Mucosa of gallbladder (tissue), 1 donor: ENCODE measurements around the gene CTSF. TPM values are rescaled to one million over a fixed set of nuclear protein-coding genes. Genes with fewer than 3 reads are reported as not detected.

Experiments
- DNase-seq: peaks from one replicate; pipeline ENCODE4 v3.0.0-alpha.2; 2020; ENCODE audit warnings: low spot score
- total RNA-seq: library from RNA; stranded (reverse); gene quantifications from one replicate; pipeline ENCODE4 v1.2.1, GENCODE V29; 2021
- donor health status: DM: no; HTN: no; CAD: no.

CTSF gene
- total RNA-seq, 1 donor from 2014 or later: 87.4 TPM

DNA sequence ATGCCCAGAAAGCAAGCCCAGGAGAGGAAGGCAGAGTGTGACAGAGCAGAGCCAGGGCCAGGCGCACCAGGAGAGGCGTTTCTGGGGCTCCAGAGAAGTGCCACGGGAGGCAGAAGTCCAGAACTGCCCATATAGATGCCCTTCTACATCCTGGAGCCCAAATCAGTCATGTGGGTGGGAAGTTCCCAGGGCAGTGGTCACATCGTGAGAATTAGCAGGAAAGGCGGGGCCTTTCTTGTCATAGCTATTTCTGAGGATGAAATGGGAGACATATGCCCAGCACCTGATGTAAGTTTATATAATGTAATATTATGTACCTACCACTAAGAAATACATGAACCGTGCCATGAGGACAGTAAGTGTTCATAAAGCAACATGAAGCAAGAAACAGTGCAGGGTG, 35.6 kb downstream of the CTSF start:
- DNase-seq: no peak

DNA sequence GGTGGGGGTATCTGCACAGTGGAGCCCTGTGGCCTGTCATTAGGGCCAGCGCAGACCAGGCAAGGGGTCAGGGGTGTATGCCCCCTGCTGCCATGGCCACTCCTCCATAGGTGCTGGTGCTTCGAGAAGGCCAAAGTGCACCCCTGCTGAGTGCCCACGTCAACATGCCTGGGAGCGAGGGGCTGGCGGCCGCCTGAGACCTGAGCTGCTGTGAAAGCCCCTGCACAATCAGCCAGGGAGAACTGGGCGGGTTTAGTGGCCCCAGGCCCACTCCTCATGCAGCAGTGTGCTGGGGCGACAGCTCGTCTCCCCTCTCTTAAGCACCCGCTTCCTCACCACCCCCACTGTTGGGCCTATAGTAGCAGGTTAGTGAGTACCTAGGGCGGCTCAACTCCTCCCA, 36.6 kb downstream of the CTSF start:
- no peak for DNase-seq

DNA sequence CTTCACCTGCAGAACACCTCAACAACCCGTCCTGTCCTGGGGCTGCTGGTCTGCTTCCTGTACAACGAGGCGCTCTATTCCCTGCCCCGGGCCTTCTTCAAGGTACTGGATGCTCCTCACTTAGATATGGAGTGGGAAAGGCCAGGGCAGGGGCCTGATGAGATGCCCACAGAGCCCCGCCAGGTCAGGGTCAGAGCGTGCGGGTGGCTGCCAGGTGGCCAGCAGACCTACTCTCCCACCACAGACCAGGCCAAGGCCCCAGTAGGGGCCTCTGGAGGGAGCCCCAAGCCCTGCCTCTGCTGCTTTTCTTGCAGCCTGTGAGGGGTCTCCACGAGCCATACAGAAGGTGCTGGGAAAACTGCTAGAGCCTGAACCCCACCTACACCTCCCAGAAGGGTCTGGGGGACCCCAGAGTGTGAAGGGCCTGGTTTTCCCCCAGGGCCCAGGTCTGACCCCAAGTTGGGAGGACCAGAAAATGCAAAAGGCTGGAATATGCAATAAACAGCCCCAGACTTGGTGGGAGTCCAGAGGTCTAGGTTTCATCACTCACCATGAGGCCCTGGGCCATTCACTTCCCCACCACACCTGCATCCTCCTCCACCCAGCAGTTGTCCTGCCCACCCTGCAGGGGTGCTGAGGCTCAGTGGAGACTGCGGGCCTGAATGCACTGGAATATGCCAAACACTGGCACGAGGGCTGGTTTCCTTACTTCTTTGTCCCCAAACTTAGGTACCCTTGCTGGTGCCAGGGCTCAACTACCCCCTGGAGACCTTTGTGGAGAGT, 37.3 kb downstream of the CTSF start:
- DNase-seq: no peak

DNA sequence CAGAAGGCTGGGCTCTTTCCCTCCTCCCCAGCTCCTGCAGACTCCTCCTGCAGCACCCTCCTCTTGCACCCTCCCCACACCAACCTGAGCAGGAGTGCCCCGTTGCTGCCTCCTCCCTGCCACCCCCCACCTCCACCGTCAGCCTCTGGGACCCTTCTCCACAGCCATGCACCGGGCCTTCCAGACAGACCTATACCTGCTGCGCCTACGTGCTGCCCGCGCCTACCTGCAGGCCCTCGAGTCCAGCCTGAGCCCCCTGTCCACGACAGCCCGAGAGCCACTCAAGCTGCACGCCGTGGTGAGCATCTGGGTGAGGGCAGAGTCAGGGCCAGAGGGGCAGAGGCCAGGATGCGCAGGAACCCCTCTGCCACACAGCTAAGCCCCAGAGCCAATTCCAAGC, 38.8 kb downstream of the CTSF start:
- no peak for DNase-seq

DNA sequence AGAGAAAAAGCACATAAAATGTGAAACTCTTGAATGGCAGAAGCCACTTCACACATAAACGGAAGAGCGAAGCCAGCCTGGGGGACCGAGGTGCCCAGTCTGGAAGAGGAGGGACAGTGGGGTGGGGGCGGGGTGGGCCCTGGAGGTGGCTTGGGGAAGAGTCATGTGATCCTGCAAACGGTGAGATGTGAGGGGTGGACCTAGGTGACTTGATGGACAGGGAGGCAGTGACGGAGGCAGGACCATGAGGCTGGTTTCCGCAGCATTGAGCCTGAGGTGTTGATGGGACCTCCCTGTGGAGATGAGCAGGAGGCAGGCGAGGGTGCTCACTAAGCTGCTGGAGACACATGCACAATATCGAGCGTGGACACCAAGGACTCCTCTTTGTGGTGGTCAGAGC, 39.3 kb downstream of the CTSF start:
- no peak for DNase-seq

DNA sequence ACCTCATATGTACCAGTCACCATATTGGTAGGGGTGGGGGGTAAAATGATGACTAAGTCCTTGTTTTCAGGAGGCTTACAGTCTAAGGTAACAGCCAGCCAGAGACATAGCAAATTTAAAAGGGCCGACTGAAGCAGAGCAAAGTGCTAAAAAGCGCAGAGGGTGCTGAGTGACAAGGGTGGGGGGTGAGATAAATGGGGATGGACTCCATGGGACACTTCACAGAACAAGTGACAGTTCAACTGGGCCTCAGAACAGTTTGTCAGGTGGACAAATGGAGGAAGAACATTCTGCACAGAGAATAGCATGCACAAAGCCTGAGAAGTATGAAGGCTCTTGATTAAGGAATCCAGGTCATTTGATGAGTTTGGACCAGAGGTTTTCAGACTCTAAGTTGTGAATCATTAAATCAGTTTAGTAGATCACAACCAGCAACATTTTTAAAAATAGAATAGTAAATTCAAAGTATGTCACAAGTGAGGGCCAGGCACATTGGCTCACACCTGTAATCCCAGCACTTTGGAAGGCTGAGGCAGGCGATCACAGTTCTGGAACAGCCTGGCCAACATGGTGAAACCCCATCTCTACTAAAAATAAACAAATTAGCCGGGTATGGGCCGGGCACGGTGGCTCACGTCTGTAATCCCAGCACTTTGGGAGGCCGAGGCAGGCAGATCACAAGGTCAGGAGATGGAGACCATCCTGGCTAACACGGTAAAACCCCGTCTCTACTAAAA, 43.9 kb downstream of the CTSF start:
- no peak for DNase-seq

DNA sequence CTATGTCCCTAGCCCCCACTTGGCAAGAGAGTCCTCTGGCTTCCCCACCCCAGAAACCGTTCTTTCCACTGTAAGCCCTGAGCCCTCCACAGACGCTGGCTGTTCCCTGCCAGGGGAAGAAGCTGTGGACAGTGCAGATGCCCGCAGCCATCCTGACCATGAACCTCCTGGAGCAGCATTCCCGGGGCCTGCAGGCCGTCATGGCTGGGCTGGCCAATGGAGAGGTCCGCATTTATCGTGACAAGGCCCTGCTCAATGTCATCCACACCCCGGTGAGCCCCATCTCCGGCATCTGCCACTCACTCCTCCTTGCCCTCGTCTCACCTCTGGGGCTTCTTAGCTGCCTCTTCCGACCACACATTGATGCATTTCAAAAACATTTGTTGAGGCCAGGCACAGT, 44.8 kb downstream of the CTSF start:
- DNase-seq: no peak

Other genes with a start within 250 kb of the CTSF start
- gene RIN1, start 232.2 kb downstream of the CTSF start, total RNA-seq: 16.0 TPM
- 32.2 TPM for gene BRMS1, start 223.5 kb downstream of the CTSF start, total RNA-seq
- 43.8 TPM for gene B4GAT1, start 221.0 kb downstream of the CTSF start, total RNA-seq
- gene SLC29A2, start 196.8 kb downstream of the CTSF start, total RNA-seq: 19.0 TPM
- 1.5 TPM for gene NPAS4, start 147.6 kb downstream of the CTSF start, total RNA-seq
- gene MRPL11, start 129.8 kb downstream of the CTSF start, total RNA-seq: 32.8 TPM
- gene PELI3, start 101.7 kb downstream of the CTSF start, total RNA-seq: 20.3 TPM
- gene DPP3, start 88.2 kb downstream of the CTSF start, total RNA-seq: 61.2 TPM
- 72.9 TPM for gene BBS1, start 58.0 kb downstream of the CTSF start, total RNA-seq
- 24.1 TPM for gene ZDHHC24, start 22.6 kb downstream of the CTSF start, total RNA-seq
- 0.12 TPM for gene ACTN3, start 21.7 kb downstream of the CTSF start, total RNA-seq
- gene CCDC87, start 24.5 kb upstream of the CTSF start, total RNA-seq: 1.0 TPM
- gene CCS, start 24.6 kb upstream of the CTSF start, total RNA-seq: 64.9 TPM
- gene RBM14, start 48.0 kb upstream of the CTSF start, total RNA-seq: 84.5 TPM
- gene RBM4, start 70.1 kb upstream of the CTSF start, total RNA-seq: 119 TPM
- 21.9 TPM for gene RBM4B, start 109.3 kb upstream of the CTSF start, total RNA-seq
- 18.2 TPM for gene SPTBN2, start 160.6 kb upstream of the CTSF start, total RNA-seq